H9 (cell line): ENCODE data around the gene C10orf62. TPM values are rescaled to one million over a fixed set of nuclear protein-coding genes. Genes with fewer than 3 reads are reported as not detected.

Experiments
- DNase-seq: peaks from one replicate; pipeline ENCODE4 v3.0.0-alpha.2; 2017
- H2AFZ ChIP-seq: one replicate; pipeline ENCODE4 v1.6.1; 2013; ENCODE audit warnings: mild to moderate bottlenecking, low read length, control low read depth, moderate library complexity
- H2AK5ac ChIP-seq: 2 replicates; pipeline ENCODE4 v1.6.1; 2013; ENCODE audit warnings: low read length, control low read depth, mixed read lengths; ENCODE audit not compliant: insufficient read length
- H2BK120ac ChIP-seq: one replicate; pipeline ENCODE4 v1.6.1; 2013; ENCODE audit warnings: low read depth, mild to moderate bottlenecking, low read length, control low read depth, inconsistent platforms; ENCODE audit not compliant: poor library complexity, severe bottlenecking
- H2BK12ac ChIP-seq: 2 replicates; pipeline ENCODE4 v1.6.1; 2013; ENCODE audit warnings: low read length, control low read depth, mixed read lengths, low read depth; ENCODE audit not compliant: insufficient read length
- H2BK15ac ChIP-seq: 2 replicates; pipeline ENCODE4 v1.6.1; 2013; ENCODE audit warnings: low read depth, low read length, control low read depth
- H2BK20ac ChIP-seq: one replicate; pipeline ENCODE4 v1.6.1; 2013; ENCODE audit warnings: low read depth, mild to moderate bottlenecking, low read length, control low read depth, inconsistent platforms; ENCODE audit not compliant: poor library complexity, severe bottlenecking
- H2BK5ac ChIP-seq: 2 replicates; pipeline ENCODE4 v1.6.1; 2013; ENCODE audit warnings: low read length, control low read depth, mixed read lengths; ENCODE audit not compliant: insufficient read length
- H3K14ac ChIP-seq: 2 replicates; pipeline ENCODE4 v1.6.1; 2013; ENCODE audit warnings: low read length, control low read depth; ENCODE audit not compliant: insufficient read depth
- H3K18ac ChIP-seq: 2 replicates; pipeline ENCODE4 v1.6.1; 2013; ENCODE audit warnings: low read depth, mild to moderate bottlenecking, mixed read lengths, low read length, control low read depth; ENCODE audit not compliant: insufficient read length
- H3K23ac ChIP-seq: 2 replicates; pipeline ENCODE4 v1.6.1; 2013; ENCODE audit warnings: low read length, control low read depth, mixed read lengths, low read depth; ENCODE audit not compliant: insufficient read length
- H3K23me2 ChIP-seq: 2 replicates; pipeline ENCODE4 v1.6.1; 2013; ENCODE audit warnings: low read depth, mild to moderate bottlenecking, mixed read lengths, low read length, control low read depth; ENCODE audit not compliant: insufficient read length, poor library complexity, severe bottlenecking
- H3K27ac ChIP-seq: 2 replicates; pipeline ENCODE4 v1.5.1; 2013; ENCODE audit warnings: low read length, control low read depth, mixed read lengths, low read depth; ENCODE audit not compliant: insufficient read length
- H3K27me3 ChIP-seq: 2 replicates; pipeline ENCODE4 v1.6.1; 2013; ENCODE audit warnings: low read length, control low read depth, inconsistent platforms; ENCODE audit not compliant: insufficient read depth
- H3K4ac ChIP-seq: 2 replicates; pipeline ENCODE4 v1.6.1; 2013; ENCODE audit warnings: low read depth, mild to moderate bottlenecking, control low read depth, inconsistent platforms, low read length, moderate library complexity
- H3K4me1 ChIP-seq: 2 replicates; pipeline ENCODE4 v1.6.1; 2013; ENCODE audit warnings: low read length, control low read depth, inconsistent platforms; ENCODE audit not compliant: insufficient read depth
- H3K4me2 ChIP-seq: 2 replicates; pipeline ENCODE4 v1.6.1; 2013; ENCODE audit warnings: low read length, control low read depth, mixed read lengths; ENCODE audit not compliant: insufficient read length, insufficient read depth
- H3K56ac ChIP-seq: 2 replicates; pipeline ENCODE4 v1.6.1; 2013; ENCODE audit warnings: low read depth, mild to moderate bottlenecking, mixed read lengths, low read length, control low read depth; ENCODE audit not compliant: insufficient read length
- H3K79me1 ChIP-seq: 2 replicates; pipeline ENCODE4 v1.6.1; 2013; ENCODE audit warnings: low read depth, mild to moderate bottlenecking, moderate library complexity, low read length, control low read depth, inconsistent platforms; ENCODE audit not compliant: insufficient read depth, poor library complexity, severe bottlenecking
- H3K79me2 ChIP-seq: 2 replicates; pipeline ENCODE4 v1.6.1; 2013; ENCODE audit warnings: low read length, control low read depth, inconsistent platforms; ENCODE audit not compliant: insufficient read depth
- H3K9ac ChIP-seq: 2 replicates; pipeline ENCODE4 v1.6.1; 2013; ENCODE audit warnings: low read length, control low read depth, mixed read lengths; ENCODE audit not compliant: insufficient read length; ENCODE audit errors: extremely low read depth
- H3K9me3 ChIP-seq: one replicate; pipeline ENCODE4 v1.6.1; 2013; ENCODE audit warnings: low read depth, low read length, inconsistent platforms; ENCODE audit not compliant: control insufficient read depth
- H3T11ph ChIP-seq: one replicate; pipeline ENCODE4 v1.6.1; 2013; ENCODE audit warnings: mild to moderate bottlenecking, low read length, control low read depth, inconsistent platforms
- H4K20me1 ChIP-seq: one replicate; pipeline ENCODE4 v1.6.1; 2013; ENCODE audit not compliant: control insufficient read depth, insufficient read length, insufficient read depth
- H4K5ac ChIP-seq: 2 replicates; pipeline ENCODE4 v1.6.1; 2013; ENCODE audit warnings: low read depth, mild to moderate bottlenecking, mixed read lengths, low read length, control low read depth; ENCODE audit not compliant: insufficient read length
- H4K8ac ChIP-seq: replicated peaks from 2 replicates; pipeline ENCODE4 v1.6.1; 2013; ENCODE audit warnings: low read length, control low read depth, mixed read lengths, low read depth; ENCODE audit not compliant: insufficient read length
- H4K91ac ChIP-seq: 2 replicates; pipeline ENCODE4 v1.6.1; 2013; ENCODE audit warnings: low read depth, mild to moderate bottlenecking, moderate library complexity, mixed read lengths, low read length, control low read depth; ENCODE audit not compliant: insufficient read length
- H3K27ac Mint-ChIP-seq, 3 experiments: 2 replicates in 2 of 3; 3 replicates in 1 of 3; pipeline ENCODE4 v1.8.0; 2020 to 2021; ENCODE audit warnings: mixed read lengths in 3 of 3, mild to moderate bottlenecking in 1 of 3, moderate library complexity in 1 of 3
- H3K27me3 Mint-ChIP-seq: 2 replicates; pipeline ENCODE4 v1.8.0; 2021; ENCODE audit warnings: low read depth, mild to moderate bottlenecking, moderate library complexity, mixed read lengths
- H3K36me3 Mint-ChIP-seq, 3 experiments: 2 replicates in 2 of 3; 3 replicates in 1 of 3; pipeline ENCODE4 v1.8.0; 2020 to 2021; ENCODE audit warnings: low read depth in 3 of 3, mixed read lengths in 3 of 3; ENCODE audit not compliant: insufficient read depth in 1 of 3
- H3K4me1 Mint-ChIP-seq, 2 experiments: 2 replicates each; pipeline ENCODE4 v1.8.0; 2020; ENCODE audit warnings: mixed read lengths in 2 of 2
- H3K4me3 Mint-ChIP-seq, 2 experiments: 2 replicates in 1 of 2; 3 replicates in 1 of 2; pipeline ENCODE4 v1.8.0; 2020 to 2021; ENCODE audit warnings: mild to moderate bottlenecking in 2 of 2, mixed read lengths in 2 of 2, moderate library complexity in 1 of 2
- H3K9me3 Mint-ChIP-seq, 2 experiments: 2 replicates in 1 of 2; 3 replicates in 1 of 2; pipeline ENCODE4 v1.8.0; 2020; ENCODE audit warnings: mild to moderate bottlenecking in 2 of 2, mixed read lengths in 2 of 2, moderate library complexity in 1 of 2
- WGBS: extraction: QIAGEN DNeasy Blood & Tissue Kit; methylation state at CpG from one replicate; pipeline ENCODE4 v1.1.7; 2013; ENCODE audit warnings: missing lambda C conversion rate, low lambda C conversion rate, mixed read lengths; ENCODE audit not compliant: insufficient read length; ENCODE audit errors: extremely low coverage; 5-methylcytosine and 5-hydroxymethylcytosine counted together
- total RNA-seq: library from RNA; stranded (reverse); gene quantifications from 2 replicates; pipeline ENCODE4 v1.2.1, GENCODE V29; 2021
- TF ChIP-seq, protein P1 (sequence below): fragments of 200-600 bp; sonication (generic); conservative IDR thresholded peaks from 3 replicates; pipeline ENCODE4 v1.8.0; 2021; ENCODE audit warnings: antibody characterized with exemption, mild to moderate bottlenecking

Gene C10orf62
- total RNA-seq, 1 experiment from 2014 or later: 0.31 TPM

DNA sequence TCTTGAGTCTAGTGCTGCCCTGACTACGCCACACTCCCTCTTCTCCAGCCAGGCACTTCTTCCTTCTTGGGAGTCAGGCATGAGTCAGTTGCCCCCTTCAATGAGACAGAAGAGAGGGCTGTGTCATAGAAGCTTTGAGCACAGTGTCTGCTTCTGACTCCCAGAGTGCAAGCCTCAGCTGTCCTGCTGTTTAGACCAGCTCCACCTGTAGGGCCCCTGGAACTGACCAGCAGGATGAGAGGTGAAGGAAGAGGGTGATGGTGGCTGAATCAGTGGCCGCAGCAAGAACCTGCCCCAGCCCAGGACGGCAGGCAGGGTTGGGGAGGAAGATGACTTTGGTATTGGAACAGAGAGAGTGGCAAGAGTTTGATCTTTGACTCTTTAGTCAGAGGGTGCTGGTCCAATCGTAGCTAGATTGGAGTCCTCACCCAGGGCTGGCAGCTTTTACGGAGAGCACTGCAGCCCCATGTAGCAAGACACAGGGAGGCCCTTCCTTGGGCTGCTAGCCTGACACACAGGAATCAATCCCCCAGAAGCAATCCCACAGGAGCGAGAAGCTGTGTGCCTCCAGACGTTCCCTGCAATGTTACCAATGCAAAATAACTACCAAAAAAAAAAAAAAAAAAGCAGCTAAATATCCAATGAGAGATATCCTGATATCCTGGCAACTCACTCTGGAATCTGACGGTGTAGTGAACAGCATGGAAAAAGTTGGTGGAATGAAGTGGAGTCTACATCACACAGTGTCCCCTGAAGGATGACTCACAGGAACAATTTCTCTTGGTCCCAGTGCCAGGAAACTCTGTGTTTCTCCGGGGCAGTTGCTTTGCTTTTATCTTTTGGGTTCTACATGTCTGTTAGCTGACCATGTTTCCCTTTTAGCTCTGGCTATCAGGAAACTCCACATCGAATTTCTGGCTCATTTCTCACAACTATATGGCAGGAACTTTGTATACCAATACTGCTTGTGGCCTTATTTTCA is 6.9 kb downstream of the C10orf62 start:
- Histone ChIP-seq H2BK120ac (no peak overlapping the region), H3K18ac (no peak overlapping the region), H3K27me3 (no peaks in the 10 kb centered on the region), H2BK5ac (no peak overlapping the region), H4K20me1 (no peaks in the 10 kb centered on the region), H3K27ac (no peak overlapping the region), H2AK5ac (no peak overlapping the region), H4K8ac (no peak overlapping the region), H3K9me3 (no peaks in the 10 kb centered on the region), H3K4me2 (no peak overlapping the region), H2BK15ac (no peak overlapping the region), H3K23me2 (no peaks in the 10 kb centered on the region), H3T11ph (no peak overlapping the region), H3K56ac (no peak overlapping the region), H2BK20ac (no peak overlapping the region), H3K23ac (no peak overlapping the region), H4K91ac (no peak overlapping the region), H2BK12ac (no peak overlapping the region), H4K5ac (no peak overlapping the region), H3K14ac (no peak overlapping the region), H3K4me1 (no peaks in the 10 kb centered on the region), H2AFZ (no peak overlapping the region), H3K9ac (no peak overlapping the region), H3K79me1 (no peaks in the 10 kb centered on the region), H3K4ac (no peak overlapping the region), H3K79me2 (no peaks in the 10 kb centered on the region)
- DNase-seq: no peak
- Mint-ChIP-seq H3K27me3 (no peaks in the 10 kb centered on the region), H3K4me3 (no peak overlapping the region), H3K9me3 (no peaks in the 10 kb centered on the region), H3K4me1 (peaks cover 3 to 6% of the 10 kb centered on the region in 2 experiments; a peak in 2 of 4 replicates), H3K36me3 (no peaks in the 10 kb centered on the region), H3K27ac (peak overlapping the region in 1 of 3 experiments; percentile 16; a peak in 1 of 7 replicates)
- WGBS: no CpG with 5 or more reads among the region's 10 CpGs
- TF ChIP-seq, protein P1, sequence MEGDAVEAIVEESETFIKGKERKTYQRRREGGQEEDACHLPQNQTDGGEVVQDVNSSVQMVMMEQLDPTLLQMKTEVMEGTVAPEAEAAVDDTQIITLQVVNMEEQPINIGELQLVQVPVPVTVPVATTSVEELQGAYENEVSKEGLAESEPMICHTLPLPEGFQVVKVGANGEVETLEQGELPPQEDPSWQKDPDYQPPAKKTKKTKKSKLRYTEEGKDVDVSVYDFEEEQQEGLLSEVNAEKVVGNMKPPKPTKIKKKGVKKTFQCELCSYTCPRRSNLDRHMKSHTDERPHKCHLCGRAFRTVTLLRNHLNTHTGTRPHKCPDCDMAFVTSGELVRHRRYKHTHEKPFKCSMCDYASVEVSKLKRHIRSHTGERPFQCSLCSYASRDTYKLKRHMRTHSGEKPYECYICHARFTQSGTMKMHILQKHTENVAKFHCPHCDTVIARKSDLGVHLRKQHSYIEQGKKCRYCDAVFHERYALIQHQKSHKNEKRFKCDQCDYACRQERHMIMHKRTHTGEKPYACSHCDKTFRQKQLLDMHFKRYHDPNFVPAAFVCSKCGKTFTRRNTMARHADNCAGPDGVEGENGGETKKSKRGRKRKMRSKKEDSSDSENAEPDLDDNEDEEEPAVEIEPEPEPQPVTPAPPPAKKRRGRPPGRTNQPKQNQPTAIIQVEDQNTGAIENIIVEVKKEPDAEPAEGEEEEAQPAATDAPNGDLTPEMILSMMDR: no peak
